ENCODE results near the gene BNIP5. TPM values are rescaled to one million over a fixed set of nuclear protein-coding genes. Genes with fewer than 3 reads are reported as not detected.

Gene BNIP5
- total RNA-seq, 2 donors from 2014 or later: not detected

GRCh38 chr6:36268478-36269275, 68.0 kb downstream of the BNIP5 start:
- no peak overlapping the region for H3K27ac ChIP-seq
- no peaks in the 10 kb centered on the region for H3K4me1 ChIP-seq
- H3K27me3 ChIP-seq: no peaks in the 10 kb centered on the region
- H3K36me3 ChIP-seq: no peaks in the 10 kb centered on the region
- H3K4me3 ChIP-seq: no peak overlapping the region
- DNase-seq (ENCODE audit: low spot score): no peak
- TF ChIP-seq, protein P1, sequence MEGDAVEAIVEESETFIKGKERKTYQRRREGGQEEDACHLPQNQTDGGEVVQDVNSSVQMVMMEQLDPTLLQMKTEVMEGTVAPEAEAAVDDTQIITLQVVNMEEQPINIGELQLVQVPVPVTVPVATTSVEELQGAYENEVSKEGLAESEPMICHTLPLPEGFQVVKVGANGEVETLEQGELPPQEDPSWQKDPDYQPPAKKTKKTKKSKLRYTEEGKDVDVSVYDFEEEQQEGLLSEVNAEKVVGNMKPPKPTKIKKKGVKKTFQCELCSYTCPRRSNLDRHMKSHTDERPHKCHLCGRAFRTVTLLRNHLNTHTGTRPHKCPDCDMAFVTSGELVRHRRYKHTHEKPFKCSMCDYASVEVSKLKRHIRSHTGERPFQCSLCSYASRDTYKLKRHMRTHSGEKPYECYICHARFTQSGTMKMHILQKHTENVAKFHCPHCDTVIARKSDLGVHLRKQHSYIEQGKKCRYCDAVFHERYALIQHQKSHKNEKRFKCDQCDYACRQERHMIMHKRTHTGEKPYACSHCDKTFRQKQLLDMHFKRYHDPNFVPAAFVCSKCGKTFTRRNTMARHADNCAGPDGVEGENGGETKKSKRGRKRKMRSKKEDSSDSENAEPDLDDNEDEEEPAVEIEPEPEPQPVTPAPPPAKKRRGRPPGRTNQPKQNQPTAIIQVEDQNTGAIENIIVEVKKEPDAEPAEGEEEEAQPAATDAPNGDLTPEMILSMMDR (IDR thresholded peaks at IDR 0.05): no peak
- peaks cover 0 to 10% of the 10 kb centered on the region in 2 donors for H3K9me3 ChIP-seq

DNA sequence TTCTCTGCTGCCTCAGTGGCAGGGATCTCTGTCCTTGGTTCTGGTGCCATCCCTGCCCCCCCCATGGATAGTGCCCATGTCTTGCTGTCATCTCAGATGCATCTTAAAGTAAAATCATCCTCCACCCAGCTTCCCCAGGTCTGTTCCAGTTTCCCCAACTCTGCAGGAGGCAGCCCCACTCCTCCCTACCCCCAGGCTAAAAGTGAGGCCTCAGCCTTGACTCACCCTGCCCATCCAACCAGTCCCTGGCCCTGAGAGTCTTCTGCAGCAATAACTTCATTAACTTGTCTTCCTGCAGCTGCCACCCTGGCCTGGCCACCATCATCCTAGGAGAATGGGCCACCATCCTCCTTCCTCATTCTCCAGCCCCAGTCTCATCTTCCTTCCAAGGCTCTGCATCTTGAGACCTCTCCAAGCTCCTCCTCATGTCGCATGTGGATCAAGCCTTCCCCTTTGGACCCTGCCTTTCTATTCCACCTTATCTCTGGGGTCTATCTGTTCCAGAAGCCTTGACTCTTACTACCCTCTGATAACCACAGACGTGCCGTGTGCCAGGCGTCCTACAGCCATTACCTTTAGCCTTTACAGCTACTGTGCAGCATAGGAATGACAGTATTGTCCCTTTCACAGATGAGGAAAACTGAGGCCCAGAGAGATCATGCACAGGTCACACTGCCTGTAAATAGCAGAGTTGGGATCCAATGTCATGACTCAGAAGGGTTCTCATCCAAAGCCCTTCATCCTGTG, 68.8 kb downstream of the BNIP5 start:
- Histone ChIP-seq H3K27ac (no peak overlapping the region), H3K36me3 (no peaks in the 10 kb centered on the region), H3K4me1 (no peaks in the 10 kb centered on the region), H3K4me3 (no peak overlapping the region), H3K9me3 (peaks cover 0 to 10% of the 10 kb centered on the region in 2 donors), H3K27me3 (no peaks in the 10 kb centered on the region)
- TF ChIP-seq, protein P1 (IDR thresholded peaks at IDR 0.05): no peak
- no peak for DNase-seq (ENCODE audit: low spot score)

DNA sequence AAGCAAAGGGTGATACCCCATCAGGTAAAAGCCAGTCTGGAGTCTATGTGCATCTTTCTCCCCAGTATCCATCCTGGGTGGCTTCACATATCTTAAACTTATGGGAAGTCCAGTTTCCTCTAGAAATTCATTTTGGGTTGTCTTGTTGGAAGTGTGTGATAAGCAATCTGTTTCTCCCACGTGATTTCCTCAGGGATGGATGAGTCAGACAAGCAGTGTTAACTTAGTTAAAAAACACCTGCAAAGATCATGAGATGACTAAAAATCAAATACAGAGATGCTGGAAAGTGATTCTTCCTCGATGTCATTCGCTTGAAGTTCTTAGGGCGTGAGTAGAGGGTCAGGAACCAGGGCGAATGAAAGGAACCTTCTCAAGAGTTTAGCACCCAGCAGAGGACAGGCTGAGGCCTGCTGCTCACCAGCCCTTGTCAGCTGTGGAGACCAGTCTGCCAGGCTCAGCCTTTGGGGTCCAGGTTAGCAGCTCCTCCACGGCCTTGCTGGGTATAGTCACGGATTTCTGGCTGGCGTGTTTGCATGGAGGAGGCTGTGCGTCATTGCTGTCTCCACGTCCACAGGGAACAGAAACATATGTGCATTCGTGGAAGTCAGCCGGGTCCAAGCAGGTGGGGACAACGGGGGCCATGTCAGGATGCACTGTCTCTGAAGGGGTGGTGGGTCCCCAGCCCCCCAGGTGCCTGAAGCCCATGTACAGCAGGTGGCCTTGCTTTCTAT, 69.6 kb downstream of the BNIP5 start:
- no peak for DNase-seq (ENCODE audit: low spot score)
- Histone ChIP-seq H3K9me3 (peaks cover 0 to 10% of the 10 kb centered on the region in 2 donors), H3K4me3 (no peak overlapping the region), H3K4me1 (no peaks in the 10 kb centered on the region), H3K36me3 (no peaks in the 10 kb centered on the region), H3K27me3 (no peaks in the 10 kb centered on the region), H3K27ac (no peak overlapping the region)
- TF ChIP-seq, protein P1 (IDR thresholded peaks at IDR 0.05): no peak

Other genes with a start within 250 kb of the BNIP5 start
- 1 to 10 TPM; 1.4 to 7.2 TPM for gene MAPK13, start 206.4 kb downstream of the BNIP5 start, total RNA-seq
- gene BRPF3, start 140.1 kb downstream of the BNIP5 start, total RNA-seq: 10 to 100 TPM; 17.5 to 23.4 TPM
- under 1 TPM in 1 of 2 donors, not detected in 1; 0.20 TPM for gene PNPLA1, start 66.8 kb downstream of the BNIP5 start, total RNA-seq
- gene ETV7, start 50.8 kb upstream of the BNIP5 start, total RNA-seq: under 1 TPM; 0.33 to 0.43 TPM
- under 1 TPM in 1 of 2 donors, not detected in 1; 0.24 TPM for gene PXT1, start 106.0 kb upstream of the BNIP5 start, total RNA-seq
- gene KCTD20, start 106.1 kb upstream of the BNIP5 start, total RNA-seq: 10 to 100 TPM; 26.3 to 34.5 TPM
- 10 to 100 TPM; 16.1 to 17.6 TPM for gene STK38, start 210.6 kb upstream of the BNIP5 start, total RNA-seq